SK-N-SH (cell line): ENCODE measurements around the gene MYRF. TPM values are rescaled to one million over a fixed set of nuclear protein-coding genes. Genes with fewer than 3 reads are reported as not detected.

ENCODE experiments used
- CTCF ChIA-PET: fragments of 300-600, 350-600 bp; formaldehyde crosslinking; extraction: SDS; loops from one replicate; lab custom pipeline; 2021; lab: Yijun Ruan, JAX
- POLR2A ChIA-PET: fragments of 350-600 bp; sonication (Branson Sonifier 250); formaldehyde crosslinking; extraction: SDS; loops from one replicate; lab custom pipeline; 2020; ENCODE audit warnings: antibody characterized with exemption, inconsistent platforms; lab: Yijun Ruan, JAX
- DNase-seq: peaks from one replicate; pipeline ENCODE4 v3.0.0; 2012
- H2AFZ ChIP-seq: fragments of 200-600 bp; sonication (generic); 2 replicates; pipeline ENCODE4 v1.8.1; 2016; ENCODE audit warnings: antibody characterized with exemption, mild to moderate bottlenecking, low read depth
- H3F3A ChIP-seq: fragments of 200-600 bp; sonication (generic); replicated peaks from 2 replicates; pipeline ENCODE3; 2016; ENCODE audit warnings: antibody characterized with exemption, mild to moderate bottlenecking; ENCODE audit not compliant: insufficient read depth
- H3K27ac ChIP-seq, 2 experiments: fragments of 200-500 bp in 1 of 2; fragments of 200-600 bp in 1 of 2; sonication (Bioruptor generic) in 1 of 2; sonication (generic), shearing (Covaris generic) in 1 of 2; 2 replicates each; pipeline versions ENCODE4 v1.5.1 to v1.6.1; 2014 to 2016; ENCODE audit warnings: low read depth in 2 of 2, inconsistent platforms in 1 of 2, low read length in 1 of 2, mild to moderate bottlenecking in 1 of 2, mixed read lengths in 1 of 2
- H3K27me3 ChIP-seq: fragments of 200-600 bp; sonication (generic), shearing (Covaris generic); 2 replicates; pipeline ENCODE4 v1.6.1; 2016; ENCODE audit warnings: mixed run types; ENCODE audit not compliant: insufficient read depth
- H3K36me3 ChIP-seq, 2 experiments: fragments of 200-500 bp in 1 of 2; fragments of 200-600 bp in 1 of 2; sonication (Bioruptor generic) in 1 of 2; sonication (generic) in 1 of 2; replicated peaks in 1 of 2; 2 replicates each; pipeline versions ENCODE3 to v1.5.1; 2014 to 2016; ENCODE audit warnings: low read length in 1 of 2, mild to moderate bottlenecking in 1 of 2; ENCODE audit not compliant: insufficient read depth in 2 of 2, control insufficient read depth in 1 of 2
- H3K4me1 ChIP-seq, 2 experiments: fragments of 200-500 bp in 1 of 2; fragments of 200-600 bp in 1 of 2; sonication (Bioruptor generic) in 1 of 2; sonication (generic), shearing (Covaris generic) in 1 of 2; 2 replicates each; pipeline versions ENCODE4 v1.5.1 to v1.6.1; 2014 to 2016; ENCODE audit warnings: low read depth in 1 of 2, low read length in 1 of 2, mixed run types in 1 of 2; ENCODE audit not compliant: insufficient read depth in 2 of 2, control insufficient read depth in 1 of 2
- H3K4me2 ChIP-seq: fragments of 200-600 bp; sonication (generic), shearing (Covaris generic); 2 replicates; pipeline ENCODE4 v1.6.1; 2017; ENCODE audit warnings: mixed run types
- H3K4me3 ChIP-seq, 2 experiments: fragments of 200-500 bp in 1 of 2; fragments of 200-600 bp in 1 of 2; sonication (Bioruptor generic) in 1 of 2; sonication (generic), shearing (Covaris generic) in 1 of 2; 2 replicates each; pipeline versions ENCODE4 v1.5.1 to v1.8.1; 2014 to 2016; ENCODE audit warnings: low read depth in 2 of 2, inconsistent platforms in 1 of 2, low read length in 1 of 2, mild to moderate bottlenecking in 1 of 2, mixed read lengths in 1 of 2, moderate library complexity in 1 of 2
- H3K79me2 ChIP-seq: fragments of 200-600 bp; sonication (generic); 2 replicates; pipeline ENCODE4 v1.8.1; 2017; ENCODE audit warnings: mild to moderate bottlenecking; ENCODE audit not compliant: insufficient read depth
- H3K9ac ChIP-seq: fragments of 200-600 bp; sonication (generic); 2 replicates; pipeline ENCODE4 v1.6.1; 2017; ENCODE audit warnings: mixed run types
- H3K9me2 ChIP-seq: fragments of 200-600 bp; sonication (generic); 2 replicates; pipeline ENCODE4 v1.6.1; 2017; ENCODE audit warnings: mixed run types
- H3K9me3 ChIP-seq: fragments of 200-600 bp; sonication (generic); 2 replicates; pipeline ENCODE4 v1.6.1; 2017; ENCODE audit warnings: mixed run types, mild to moderate bottlenecking, moderate library complexity
- H4K20me1 ChIP-seq: fragments of 200-600 bp; sonication (generic); 2 replicates; pipeline ENCODE4 v1.6.1; 2017; ENCODE audit warnings: mild to moderate bottlenecking, mixed run types; ENCODE audit not compliant: insufficient read depth
- EP300 ChIP-seq, 2 experiments: IDR thresholded peaks; 2 replicates each; pipeline versions ENCODE4 v1.4.0 to v1.6.1; 2012; ENCODE audit warnings: borderline replicate concordance in 1 of 2, low read depth in 1 of 2, low read length in 1 of 2
- EZH2phosphoT487 ChIP-seq: fragments of 200-600 bp; sonication (generic); IDR thresholded peaks from 2 replicates; pipeline ENCODE4 v1.6.1; 2017; ENCODE audit warnings: low read depth, mixed run types, mild to moderate bottlenecking, antibody characterized with exemption, moderate library complexity, borderline replicate concordance
- FOSL2 ChIP-seq: IDR thresholded peaks from 2 replicates; pipeline ENCODE4 v1.4.0; 2012; ENCODE audit warnings: low read depth, mild to moderate bottlenecking, moderate library complexity, borderline replicate concordance
- FOXJ3 ChIP-seq: sonication (generic); formaldehyde crosslinking; IDR thresholded peaks from 2 replicates; pipeline ENCODE4 v1.5.1; 2020; ENCODE audit warnings: mild to moderate bottlenecking, missing genetic modification reagents
- GATA2 ChIP-seq: sonication (generic); formaldehyde crosslinking; IDR thresholded peaks from 2 replicates; pipeline ENCODE4 v1.5.0; 2020; ENCODE audit warnings: mild to moderate bottlenecking, missing genetic modification reagents
- IRF3 ChIP-seq: fragments of 150-350 bp; IDR thresholded peaks from 2 replicates; pipeline ENCODE4 v1.6.1; 2016; ENCODE audit warnings: mild to moderate bottlenecking, low read depth, low read length
- JUND ChIP-seq: IDR thresholded peaks from 2 replicates; pipeline ENCODE4 v1.4.0; 2012
- MXI1 ChIP-seq: IDR thresholded peaks from 2 replicates; pipeline ENCODE4 v1.6.1; 2012; ENCODE audit warnings: mild to moderate bottlenecking, low read depth, low read length, improper control_type of control experiment
- NFIC ChIP-seq: IDR thresholded peaks from 2 replicates; pipeline ENCODE4 v1.4.0; 2012; ENCODE audit warnings: borderline replicate concordance
- NRF1 ChIP-seq: IDR thresholded peaks from 2 replicates; pipeline ENCODE4 v1.6.1; 2012; ENCODE audit warnings: low read depth, mild to moderate bottlenecking, low read length
- RAD21 ChIP-seq: IDR thresholded peaks from 2 replicates; pipeline ENCODE4 v1.6.1; 2012; ENCODE audit warnings: mild to moderate bottlenecking, low read length
- RXRA ChIP-seq: IDR thresholded peaks from 2 replicates; pipeline ENCODE4 v1.4.0; 2012; ENCODE audit warnings: low read depth, mild to moderate bottlenecking, borderline replicate concordance
- SIN3A ChIP-seq: IDR thresholded peaks from 2 replicates; pipeline ENCODE4 v1.6.1; 2012; ENCODE audit warnings: low read depth, mild to moderate bottlenecking, low read length, moderate library complexity, borderline replicate concordance
- SMC3 ChIP-seq: IDR thresholded peaks from 2 replicates; pipeline ENCODE4 v1.6.1; 2012; ENCODE audit warnings: low read depth, low read length, improper control_type of control experiment
- TAF1 ChIP-seq: IDR thresholded peaks from 2 replicates; pipeline ENCODE4 v1.6.1; 2012; ENCODE audit warnings: low read depth, mild to moderate bottlenecking, low read length, moderate library complexity, borderline replicate concordance
- TEAD4 ChIP-seq: IDR thresholded peaks from 2 replicates; pipeline ENCODE4 v1.4.0; 2012; ENCODE audit warnings: mild to moderate bottlenecking, borderline replicate concordance; ENCODE audit not compliant: insufficient read depth
- YY1 ChIP-seq: IDR thresholded peaks from 2 replicates; pipeline ENCODE4 v1.4.0; 2012; ENCODE audit warnings: low read depth, mild to moderate bottlenecking
- WGBS: methylation state at CpG from one replicate; pipeline ENCODE4 v1.1.6; 2017; ENCODE audit warnings: low lambda C conversion rate; 5-methylcytosine and 5-hydroxymethylcytosine counted together
- polyA plus RNA-seq, 3 experiments: library from polyadenylated mRNA; depleted of rRNA; stranded (reverse); fragments of >200 nt; gene quantifications; 2 replicates each; pipeline ENCODE4 v1.2.3, GENCODE V29; 2012
- TF ChIP-seq, protein P1 (sequence below): fragments of 150-350 bp; IDR thresholded peaks from 2 replicates; pipeline ENCODE4 v1.6.1; 2017; ENCODE audit warnings: antibody characterized with exemption, low read length, low read depth, borderline replicate concordance

The MYRF gene
- polyA plus RNA-seq, 1 of the 3 experiments (the other 2 are of a cell fraction), result 2.8 TPM

GRCh38 chr11:61728066-61728939 is 24.1 kb upstream of the MYRF start:
- TF ChIP-seq JUND (no peak), GATA2 (CRISPR knock-in tag) (no peak), SIN3A (no peak), TAF1 (no peak), FOXJ3 (CRISPR knock-in tag) (no peak)
- Histone ChIP-seq H3F3A (no peaks in the 10 kb centered on the region), H2AFZ (no peak overlapping the region), H3K27me3 (no peaks in the 10 kb centered on the region), H3K4me2 (no peak overlapping the region), H3K9me3 (no peaks in the 10 kb centered on the region), H3K4me3 (no peak overlapping the region), H3K79me2 (no peaks in the 10 kb centered on the region), H3K9me2 (no peaks in the 10 kb centered on the region), H3K27ac (no peak overlapping the region), H3K36me3 (peaks cover 0 to 23% of the 10 kb centered on the region in 2 experiments), H3K4me1 (peaks cover 0 to 4% of the 10 kb centered on the region in 2 experiments; a peak in 1 of 4 replicates), H3K9ac (no peak overlapping the region), H4K20me1 (no peaks in the 10 kb centered on the region)
- DNase-seq, result no peak
- 88% methylated on average over 25 of the region's 33 CpGs for WGBS
- CTCF ChIA-PET, result interaction anchor here (1.2 to 1.6 kb wide), 5 partner anchors 18 to 380 kb away, joined by 3 to 6 read pairs (median 4); no protein-coding TSS in a partner anchor
- POLR2A ChIA-PET, result interaction anchor here (0.6 kb wide), 1 partner anchor 153 kb away, joined by 3 read pairs; no protein-coding TSS in a partner anchor

DNA sequence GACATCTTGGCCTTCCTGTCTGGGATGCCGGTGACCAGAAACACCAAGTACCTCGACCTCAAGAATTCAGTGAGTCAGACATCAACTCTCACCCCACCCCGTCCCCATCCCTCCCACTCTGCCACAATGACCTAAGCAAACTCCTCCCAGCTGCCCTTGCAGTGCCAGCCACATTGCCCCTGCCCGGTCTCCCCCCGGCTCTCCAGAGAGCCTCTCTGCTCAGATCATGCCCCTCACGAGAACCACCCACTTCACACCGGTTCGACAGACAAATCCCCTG is 23.6 kb upstream of the MYRF start:
- no peaks in the 10 kb centered on the region for H3K9me2 ChIP-seq
- H3K4me3 ChIP-seq, result no peak overlapping the region
- no peaks in the 10 kb centered on the region for H3K79me2 ChIP-seq
- H3K9ac ChIP-seq, result no peak overlapping the region
- H2AFZ ChIP-seq, result no peak overlapping the region
- CTCF ChIA-PET, result interaction anchor here (1.2 to 1.6 kb wide), 5 partner anchors 19 to 379 kb away, joined by 3 to 6 read pairs (median 4); no protein-coding TSS in a partner anchor
- peaks cover 2% of the 10 kb centered on the region; the same call in 1 of the 2 replicates for H4K20me1 ChIP-seq
- no peak for TF ChIP-seq SMC3
- no peak for TF ChIP-seq NFIC
- TF ChIP-seq YY1, result no peak
- TF ChIP-seq RXRA, result no peak
- TF ChIP-seq IRF3, result no peak
- no peak for TF ChIP-seq EZH2phosphoT487
- TF ChIP-seq FOSL2, result no peak
- no peak for TF ChIP-seq TAF1
- TF ChIP-seq MXI1, result no peak
- no peak for TF ChIP-seq NRF1
- no peak for TF ChIP-seq RAD21
- no peak for TF ChIP-seq TEAD4
- no peak for TF ChIP-seq EP300 (IDR thresholded peaks at IDR 0.05; ENCODE audit: borderline replicate concordance in 1 of 2, low read depth in 1 of 2, low read length in 1 of 2)
- TF ChIP-seq, protein P1, sequence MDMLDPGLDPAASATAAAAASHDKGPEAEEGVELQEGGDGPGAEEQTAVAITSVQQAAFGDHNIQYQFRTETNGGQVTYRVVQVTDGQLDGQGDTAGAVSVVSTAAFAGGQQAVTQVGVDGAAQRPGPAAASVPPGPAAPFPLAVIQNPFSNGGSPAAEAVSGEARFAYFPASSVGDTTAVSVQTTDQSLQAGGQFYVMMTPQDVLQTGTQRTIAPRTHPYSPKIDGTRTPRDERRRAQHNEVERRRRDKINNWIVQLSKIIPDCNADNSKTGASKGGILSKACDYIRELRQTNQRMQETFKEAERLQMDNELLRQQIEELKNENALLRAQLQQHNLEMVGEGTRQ, result no peak
- WGBS, result 61% methylated on average over 8 of the region's 8 CpGs
- no peak for DNase-seq
- H3K27me3 ChIP-seq, result no peaks in the 10 kb centered on the region
- no peaks in the 10 kb centered on the region for H3K9me3 ChIP-seq
- no peaks in the 10 kb centered on the region for H3F3A ChIP-seq
- no peak overlapping the region for H3K27ac ChIP-seq
- no peak overlapping the region for H3K4me2 ChIP-seq
- H3K36me3 ChIP-seq, result peaks cover 0 to 18% of the 10 kb centered on the region in 2 experiments
- peaks cover 0 to 5% of the 10 kb centered on the region in 2 experiments; a peak in 1 of 4 replicates for H3K4me1 ChIP-seq
- POLR2A ChIA-PET, result interaction anchor here (0.6 kb wide), 1 partner anchor 154 kb away, joined by 3 read pairs; no protein-coding TSS in a partner anchor
